ENCODE data around the gene SNCAIP. TPM values are rescaled to one million over a fixed set of nuclear protein-coding genes. Genes with fewer than 3 reads are reported as not detected.

SNCAIP gene
- total and polyA plus RNA-seq, 2 of the 4 experiments (the other 2 are of a cell fraction), result 15.3 to 19.0 TPM

DNA sequence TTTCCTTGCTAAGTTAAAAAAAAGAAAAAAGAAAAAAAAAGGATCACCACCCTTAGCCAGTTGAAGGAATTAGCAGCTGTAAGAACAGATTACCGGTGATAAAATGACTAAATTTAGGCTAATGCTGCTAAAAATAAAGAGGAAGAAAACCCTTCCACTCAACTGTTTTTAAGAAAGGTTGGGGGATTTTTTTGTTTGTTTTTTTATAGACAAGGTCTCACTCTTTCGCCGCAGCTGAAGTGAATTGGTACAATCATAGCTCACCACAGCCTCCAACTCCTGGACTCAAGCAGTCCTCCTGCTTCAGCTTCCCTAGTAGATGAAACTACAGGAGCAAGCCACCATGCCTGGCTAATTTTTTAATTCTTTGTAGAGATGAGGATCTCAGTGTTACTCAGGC, 101.7 kb downstream of the SNCAIP start:
- CTCF ChIA-PET, result no interaction called here
- H3K9me3 ChIP-seq (ENCODE audit: control insufficient read depth, insufficient read depth, low read length), result no peaks in the 10 kb centered on the region
- no peak overlapping the region for H3K9ac ChIP-seq (ENCODE audit: low read depth, low read length)
- BruUV-seq (replicated peaks), result no TSS peak
- 0 out of 2 replicates have a peak overlapping the region, but pooled peaks have one; percentile 24 for H3K23ac ChIP-seq (ENCODE audit: low read depth, low read length)
- DNase-seq, result no peak
- dilution Hi-C loops (cut with HindIII; ENCODE audit: low sequenced_read_pairs, unreplicated experiment) (loop anchor here (25.0 kb wide), 1 partner anchor 226 kb away; no protein-coding TSS in a partner anchor), in situ Hi-C loops (cut with MboI; ENCODE audit: low sequenced_read_pairs) (loop anchor here (5.0 to 25.0 kb wide), 2 partner anchors 211 to 451 kb away; partner anchors contain the start of gene SRFBP1), intact Hi-C loops (cut with micrococcal nuclease) (loop anchor here (10.0 kb wide), 1 partner anchor 449 kb away; the partner anchor contains the start of gene SRFBP1)
- H2BK20ac ChIP-seq (ENCODE audit: low read depth, low read length), result no peak overlapping the region
- no peak overlapping the region for H4K8ac ChIP-seq (ENCODE audit: low read depth in 2 of 2, low read length in 2 of 2)
- no peak overlapping the region for H2BK120ac ChIP-seq (ENCODE audit: low read depth, low read length)
- POLR2A ChIA-PET (ENCODE audit: unreplicated experiment), result no interaction called here
- peaks cover 3% of the 10 kb centered on the region for H3K4me1 ChIP-seq (ENCODE audit: control insufficient read depth, insufficient read depth, low read length)
- no peak overlapping the region for H2BK15ac ChIP-seq (ENCODE audit: low read depth, low read length)
- no peak overlapping the region for H3K27ac ChIP-seq (ENCODE audit: insufficient read depth, low read length)
- no peak overlapping the region for H3K4ac ChIP-seq (ENCODE audit: low read depth, low read length)
- ATAC-seq (ENCODE audit: low read depth), result no peak
- H3K18ac ChIP-seq (ENCODE audit: low read depth, low read length), result no peak overlapping the region
- H4K20me1 ChIP-seq (ENCODE audit: insufficient read depth, low read length), result no peaks in the 10 kb centered on the region
- no peak overlapping the region for H4K91ac ChIP-seq (ENCODE audit: insufficient read depth, low read depth, low read length)
- no peak overlapping the region for H2BK5ac ChIP-seq (ENCODE audit: low read depth, low read length, poor library complexity, severe bottlenecking)
- no peak overlapping the region for H2AK9ac ChIP-seq (replicated peaks; ENCODE audit: low read depth, low read length, poor library complexity)
- H3K14ac ChIP-seq (replicated peaks; ENCODE audit: low read depth, low read length), result no peak overlapping the region
- no peaks in the 10 kb centered on the region for H3K27me3 ChIP-seq (ENCODE audit: control insufficient read depth, insufficient read depth, low read length)
- H3K4me2 ChIP-seq (ENCODE audit: low read depth, low read length), result no peak overlapping the region
- no peak overlapping the region for H3K56ac ChIP-seq (ENCODE audit: extremely low read depth, insufficient read depth, low read length)
- no peak overlapping the region for H2AK5ac ChIP-seq (ENCODE audit: low read depth, low read length)
- no peak overlapping the region for H4K5ac ChIP-seq (ENCODE audit: low read depth, low read length)
- no peak overlapping the region for H2AFZ ChIP-seq (replicated peaks; ENCODE audit: low read length, poor library complexity)
- no CpG with 5 or more reads among the region's 3 CpGs for WGBS, 2 experiments (ENCODE audit: extremely low coverage in 2 of 2, insufficient read length in 1 of 2)
- no peaks in the 10 kb centered on the region; the same call in 1 of the 2 replicates for H3K9me1 ChIP-seq (ENCODE audit: insufficient read depth, low read length)
- no peaks in the 10 kb centered on the region for H3K36me3 ChIP-seq (ENCODE audit: control insufficient read depth, insufficient read depth, low read length)
- no peak for TF ChIP-seq MAZ (IDR thresholded peaks at IDR 0.05; ENCODE audit: borderline replicate concordance, low read depth, low read length)
- no peak for TF ChIP-seq BHLHE40 (IDR thresholded peaks at IDR 0.05; ENCODE audit: low read depth, low read length)
- no peak for TF ChIP-seq NFE2L2 (IDR thresholded peaks at IDR 0.05; ENCODE audit: low read depth, low read length)
- TF ChIP-seq MXI1 (IDR thresholded peaks at IDR 0.05; ENCODE audit: borderline replicate concordance, low read depth, low read length), result no peak
- no peak for TF ChIP-seq POLR2A (IDR thresholded peaks at IDR 0.05; ENCODE audit: low read depth, low read length)
- no peak for TF ChIP-seq RAD21 (IDR thresholded peaks at IDR 0.05; ENCODE audit: low read length)
- TF ChIP-seq, protein P1, sequence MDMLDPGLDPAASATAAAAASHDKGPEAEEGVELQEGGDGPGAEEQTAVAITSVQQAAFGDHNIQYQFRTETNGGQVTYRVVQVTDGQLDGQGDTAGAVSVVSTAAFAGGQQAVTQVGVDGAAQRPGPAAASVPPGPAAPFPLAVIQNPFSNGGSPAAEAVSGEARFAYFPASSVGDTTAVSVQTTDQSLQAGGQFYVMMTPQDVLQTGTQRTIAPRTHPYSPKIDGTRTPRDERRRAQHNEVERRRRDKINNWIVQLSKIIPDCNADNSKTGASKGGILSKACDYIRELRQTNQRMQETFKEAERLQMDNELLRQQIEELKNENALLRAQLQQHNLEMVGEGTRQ (IDR thresholded peaks at IDR 0.05; ENCODE audit: low read depth, low read length), result no peak
- no peak for TF ChIP-seq MAFK (IDR thresholded peaks at IDR 0.05; ENCODE audit: low read depth, low read length)
- TF ChIP-seq RFX5 (IDR thresholded peaks at IDR 0.05; ENCODE audit: low read depth, low read length), result no peak
- TF ChIP-seq CHD1 (IDR thresholded peaks at IDR 0.05; ENCODE audit: low read depth, low read length), result no peak
- TF ChIP-seq RCOR1 (IDR thresholded peaks at IDR 0.05; ENCODE audit: insufficient replicate concordance, low read length), result no peak
- TF ChIP-seq, protein P2, sequence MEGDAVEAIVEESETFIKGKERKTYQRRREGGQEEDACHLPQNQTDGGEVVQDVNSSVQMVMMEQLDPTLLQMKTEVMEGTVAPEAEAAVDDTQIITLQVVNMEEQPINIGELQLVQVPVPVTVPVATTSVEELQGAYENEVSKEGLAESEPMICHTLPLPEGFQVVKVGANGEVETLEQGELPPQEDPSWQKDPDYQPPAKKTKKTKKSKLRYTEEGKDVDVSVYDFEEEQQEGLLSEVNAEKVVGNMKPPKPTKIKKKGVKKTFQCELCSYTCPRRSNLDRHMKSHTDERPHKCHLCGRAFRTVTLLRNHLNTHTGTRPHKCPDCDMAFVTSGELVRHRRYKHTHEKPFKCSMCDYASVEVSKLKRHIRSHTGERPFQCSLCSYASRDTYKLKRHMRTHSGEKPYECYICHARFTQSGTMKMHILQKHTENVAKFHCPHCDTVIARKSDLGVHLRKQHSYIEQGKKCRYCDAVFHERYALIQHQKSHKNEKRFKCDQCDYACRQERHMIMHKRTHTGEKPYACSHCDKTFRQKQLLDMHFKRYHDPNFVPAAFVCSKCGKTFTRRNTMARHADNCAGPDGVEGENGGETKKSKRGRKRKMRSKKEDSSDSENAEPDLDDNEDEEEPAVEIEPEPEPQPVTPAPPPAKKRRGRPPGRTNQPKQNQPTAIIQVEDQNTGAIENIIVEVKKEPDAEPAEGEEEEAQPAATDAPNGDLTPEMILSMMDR (conservative IDR thresholded peaks at IDR 0.05; ENCODE audit: low read depth, low read length), result no peak
- no peak for TF ChIP-seq FOS (IDR thresholded peaks at IDR 0.05; ENCODE audit: low read depth, low read length)
- TF ChIP-seq CEBPB (IDR thresholded peaks at IDR 0.05; ENCODE audit: low read depth, low read length), result no peak
- TF ChIP-seq ELK1 (IDR thresholded peaks at IDR 0.05; ENCODE audit: borderline replicate concordance, low read depth, low read length), result no peak
- no peak for TF ChIP-seq SMC3 (IDR thresholded peaks at IDR 0.05; ENCODE audit: low read depth, low read length)
- no peak overlapping the region for H3K4me3 ChIP-seq (ENCODE audit: insufficient read depth, low read depth, low read length)
- no peaks in the 10 kb centered on the region for H3K79me1 ChIP-seq (ENCODE audit: low read depth in 1 of 2, low read length in 2 of 2)

All from IMR-90 (cell line).